ENCODE measurements around the gene GPC5.

Gene GPC5

GRCh38 chr13:92807966-92808365 is 1409.5 kb downstream of the GPC5 start:
- no peaks in the 10 kb centered on the region for H3K79me2 ChIP-seq (ENCODE audit: low read length)
- TF ChIP-seq, protein P1, sequence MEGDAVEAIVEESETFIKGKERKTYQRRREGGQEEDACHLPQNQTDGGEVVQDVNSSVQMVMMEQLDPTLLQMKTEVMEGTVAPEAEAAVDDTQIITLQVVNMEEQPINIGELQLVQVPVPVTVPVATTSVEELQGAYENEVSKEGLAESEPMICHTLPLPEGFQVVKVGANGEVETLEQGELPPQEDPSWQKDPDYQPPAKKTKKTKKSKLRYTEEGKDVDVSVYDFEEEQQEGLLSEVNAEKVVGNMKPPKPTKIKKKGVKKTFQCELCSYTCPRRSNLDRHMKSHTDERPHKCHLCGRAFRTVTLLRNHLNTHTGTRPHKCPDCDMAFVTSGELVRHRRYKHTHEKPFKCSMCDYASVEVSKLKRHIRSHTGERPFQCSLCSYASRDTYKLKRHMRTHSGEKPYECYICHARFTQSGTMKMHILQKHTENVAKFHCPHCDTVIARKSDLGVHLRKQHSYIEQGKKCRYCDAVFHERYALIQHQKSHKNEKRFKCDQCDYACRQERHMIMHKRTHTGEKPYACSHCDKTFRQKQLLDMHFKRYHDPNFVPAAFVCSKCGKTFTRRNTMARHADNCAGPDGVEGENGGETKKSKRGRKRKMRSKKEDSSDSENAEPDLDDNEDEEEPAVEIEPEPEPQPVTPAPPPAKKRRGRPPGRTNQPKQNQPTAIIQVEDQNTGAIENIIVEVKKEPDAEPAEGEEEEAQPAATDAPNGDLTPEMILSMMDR (IDR thresholded peaks at IDR 0.05; ENCODE audit: low read depth, low read length), result no peak
- TF ChIP-seq EZH2phosphoT487 (IDR thresholded peaks at IDR 0.05; ENCODE audit: low read depth), result no peak
- H3K9ac ChIP-seq (ENCODE audit: low read length), result no peak overlapping the region
- H3K4me1 ChIP-seq (ENCODE audit: low read length), result peaks cover 10% of the 10 kb centered on the region
- H3K4me2 ChIP-seq (ENCODE audit: low read length), result no peak overlapping the region
- no peak overlapping the region for H2AFZ ChIP-seq (ENCODE audit: low read depth, low read length)
- H4K20me1 ChIP-seq (ENCODE audit: insufficient read depth, low read length), result no peaks in the 10 kb centered on the region
- no peaks in the 10 kb centered on the region for H3K36me3 ChIP-seq (replicated peaks; ENCODE audit: low read depth, low read length)
- no peaks in the 10 kb centered on the region for H3K9me3 ChIP-seq (ENCODE audit: insufficient read depth, low read length)
- H3K27ac ChIP-seq (ENCODE audit: low read length), result no peak overlapping the region
- H3K27me3 ChIP-seq (ENCODE audit: low read depth, low read length), result no peaks in the 10 kb centered on the region
- no peak overlapping the region for H3K4me3 ChIP-seq (ENCODE audit: low read length)

- H3K79me2 ChIP-seq (ENCODE audit: low read length), result no peaks in the 10 kb centered on the region
- H4K20me1 ChIP-seq (ENCODE audit: insufficient read depth, low read length), result no peaks in the 10 kb centered on the region
- H3K4me2 ChIP-seq (ENCODE audit: low read length), result no peak overlapping the region
- TF ChIP-seq, protein P1 (IDR thresholded peaks at IDR 0.05; ENCODE audit: low read depth, low read length), result no peak
- no peak for TF ChIP-seq EZH2phosphoT487 (IDR thresholded peaks at IDR 0.05; ENCODE audit: low read depth)
- no peaks in the 10 kb centered on the region for H3K36me3 ChIP-seq (replicated peaks; ENCODE audit: low read depth, low read length)
- H3K9me3 ChIP-seq (ENCODE audit: insufficient read depth, low read length), result no peaks in the 10 kb centered on the region
- H3K27ac ChIP-seq (ENCODE audit: low read length), result no peak overlapping the region
- no peak overlapping the region for H3K9ac ChIP-seq (ENCODE audit: low read length)
- no peak overlapping the region for H3K4me3 ChIP-seq (ENCODE audit: low read length)
- no peaks in the 10 kb centered on the region for H3K27me3 ChIP-seq (ENCODE audit: low read depth, low read length)
- no peak overlapping the region for H2AFZ ChIP-seq (ENCODE audit: low read depth, low read length)
- H3K4me1 ChIP-seq (ENCODE audit: low read length), result no peaks in the 10 kb centered on the region
Observed at GRCh38 chr13:92821324-92821723, 1422.9 kb downstream of the GPC5 start.

- Histone ChIP-seq H3K4me1 (ENCODE audit: low read length) (no peaks in the 10 kb centered on the region), H3K36me3 (replicated peaks; ENCODE audit: low read depth, low read length) (no peaks in the 10 kb centered on the region), H3K9me3 (ENCODE audit: insufficient read depth, low read length) (no peaks in the 10 kb centered on the region), H3K4me2 (ENCODE audit: low read length) (no peak overlapping the region), H3K27me3 (ENCODE audit: low read depth, low read length) (no peaks in the 10 kb centered on the region), H3K27ac (ENCODE audit: low read length) (no peak overlapping the region), H3K4me3 (ENCODE audit: low read length) (no peak overlapping the region), H3K9ac (ENCODE audit: low read length) (no peak overlapping the region), H4K20me1 (ENCODE audit: insufficient read depth, low read length) (no peaks in the 10 kb centered on the region), H3K79me2 (ENCODE audit: low read length) (no peaks in the 10 kb centered on the region), H2AFZ (ENCODE audit: low read depth, low read length) (no peak overlapping the region)
- no peak for TF ChIP-seq EZH2phosphoT487 (IDR thresholded peaks at IDR 0.05; ENCODE audit: low read depth)
- TF ChIP-seq, protein P1 (IDR thresholded peaks at IDR 0.05; ENCODE audit: low read depth, low read length), result no peak
Observed at GRCh38 chr13:92823059-92823458, 1424.6 kb downstream of the GPC5 start.

DNA sequence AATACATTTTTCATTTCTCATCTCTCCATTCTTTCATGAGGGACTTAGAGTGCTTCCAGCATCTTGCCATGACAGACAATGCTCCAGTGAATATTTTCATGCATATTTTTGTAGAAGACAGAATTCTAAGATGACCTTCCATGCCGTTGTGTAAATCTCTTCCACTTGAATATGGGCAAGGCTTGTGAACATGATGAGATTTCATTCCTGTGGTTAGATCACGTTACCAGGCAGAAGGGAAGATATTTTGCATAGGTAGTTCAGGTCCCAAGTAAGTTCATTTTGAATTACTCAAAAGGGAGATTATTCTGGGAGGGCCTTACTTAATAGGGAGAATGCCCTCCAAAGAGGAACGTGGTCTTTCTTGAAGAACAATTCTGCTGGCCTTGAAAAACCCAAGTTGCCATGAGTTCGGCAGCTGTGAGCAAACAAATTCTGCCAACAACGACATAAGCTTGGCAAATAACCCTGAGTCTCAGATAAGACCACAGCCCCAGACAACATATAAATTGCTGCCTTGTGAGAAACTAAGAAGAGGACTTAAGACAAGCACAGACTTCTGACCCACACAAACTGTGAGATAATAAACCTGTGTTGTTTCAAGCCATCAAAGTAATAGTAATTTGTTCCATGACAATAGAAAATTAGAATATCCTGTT is 1427.6 kb downstream of the GPC5 start:
- TF ChIP-seq EZH2phosphoT487 (IDR thresholded peaks at IDR 0.05; ENCODE audit: low read depth), result no peak
- TF ChIP-seq, protein P1 (IDR thresholded peaks at IDR 0.05; ENCODE audit: low read depth, low read length), result no peak
- H4K20me1 ChIP-seq (ENCODE audit: insufficient read depth, low read length), result no peaks in the 10 kb centered on the region
- no peak overlapping the region for H3K4me2 ChIP-seq (ENCODE audit: low read length)
- no peaks in the 10 kb centered on the region for H3K9me3 ChIP-seq (ENCODE audit: insufficient read depth, low read length)
- H3K36me3 ChIP-seq (replicated peaks; ENCODE audit: low read depth, low read length), result no peaks in the 10 kb centered on the region
- no peaks in the 10 kb centered on the region for H3K79me2 ChIP-seq (ENCODE audit: low read length)
- H3K4me1 ChIP-seq (ENCODE audit: low read length), result no peaks in the 10 kb centered on the region
- H2AFZ ChIP-seq (ENCODE audit: low read depth, low read length), result no peak overlapping the region
- no peak overlapping the region for H3K4me3 ChIP-seq (ENCODE audit: low read length)
- H3K9ac ChIP-seq (ENCODE audit: low read length), result no peak overlapping the region
- H3K27me3 ChIP-seq (ENCODE audit: low read depth, low read length), result no peaks in the 10 kb centered on the region
- H3K27ac ChIP-seq (ENCODE audit: low read length), result no peak overlapping the region

All from OCI-LY3 (cell line).